HL-60 (cell line): ENCODE measurements around the gene SRCIN1.

Source experiments
- DNase-seq, 2 experiments: peaks; one replicate each; pipeline ENCODE4 v3.0.0-alpha.2; 2010 to 2020; ENCODE audit warnings: low read depth in 1 of 2, low spot score in 1 of 2
- H3K27ac ChIP-seq: fragments of 250-450 bp; sonication (Bioruptor Pico); replicated peaks from 2 replicates; pipeline ENCODE4 v1.5.1; 2020; ENCODE audit warnings: mild to moderate bottlenecking, moderate library complexity
- H3K27me3 ChIP-seq: fragments of 250-450 bp; sonication (Bioruptor Pico); 2 replicates; pipeline ENCODE4 v1.5.1; 2021; ENCODE audit warnings: mild to moderate bottlenecking, moderate library complexity; ENCODE audit not compliant: insufficient read depth, poor library complexity, severe bottlenecking
- H3K4me3 ChIP-seq: replicated peaks from 2 replicates; pipeline ENCODE4 v1.5.1; 2011; ENCODE audit warnings: mild to moderate bottlenecking, control low read depth, low read length; ENCODE audit not compliant: insufficient read depth
- GABPA ChIP-seq: IDR thresholded peaks from 2 replicates; pipeline ENCODE4 v1.6.1; 2012; ENCODE audit warnings: low read depth
- POLR2AphosphoS5 ChIP-seq: IDR thresholded peaks from 2 replicates; pipeline ENCODE4 v1.6.1; 2012; ENCODE audit warnings: low read depth
- SPI1 ChIP-seq: IDR thresholded peaks from 2 replicates; pipeline ENCODE4 v1.6.1; 2012; ENCODE audit warnings: low read depth, mild to moderate bottlenecking, borderline replicate concordance
- TF ChIP-seq, protein P1 (sequence below): IDR thresholded peaks from 2 replicates; pipeline ENCODE4 v1.6.1; 2012; ENCODE audit warnings: low read depth; ENCODE audit not compliant: insufficient replicate concordance
- TF ChIP-seq, protein P2 (sequence below): IDR thresholded peaks from one replicate; pipeline ENCODE4 v1.5.1; 2011; ENCODE audit warnings: low read length, control low read depth, inconsistent platforms; ENCODE audit not compliant: insufficient read depth

The SRCIN1 gene

DNA sequence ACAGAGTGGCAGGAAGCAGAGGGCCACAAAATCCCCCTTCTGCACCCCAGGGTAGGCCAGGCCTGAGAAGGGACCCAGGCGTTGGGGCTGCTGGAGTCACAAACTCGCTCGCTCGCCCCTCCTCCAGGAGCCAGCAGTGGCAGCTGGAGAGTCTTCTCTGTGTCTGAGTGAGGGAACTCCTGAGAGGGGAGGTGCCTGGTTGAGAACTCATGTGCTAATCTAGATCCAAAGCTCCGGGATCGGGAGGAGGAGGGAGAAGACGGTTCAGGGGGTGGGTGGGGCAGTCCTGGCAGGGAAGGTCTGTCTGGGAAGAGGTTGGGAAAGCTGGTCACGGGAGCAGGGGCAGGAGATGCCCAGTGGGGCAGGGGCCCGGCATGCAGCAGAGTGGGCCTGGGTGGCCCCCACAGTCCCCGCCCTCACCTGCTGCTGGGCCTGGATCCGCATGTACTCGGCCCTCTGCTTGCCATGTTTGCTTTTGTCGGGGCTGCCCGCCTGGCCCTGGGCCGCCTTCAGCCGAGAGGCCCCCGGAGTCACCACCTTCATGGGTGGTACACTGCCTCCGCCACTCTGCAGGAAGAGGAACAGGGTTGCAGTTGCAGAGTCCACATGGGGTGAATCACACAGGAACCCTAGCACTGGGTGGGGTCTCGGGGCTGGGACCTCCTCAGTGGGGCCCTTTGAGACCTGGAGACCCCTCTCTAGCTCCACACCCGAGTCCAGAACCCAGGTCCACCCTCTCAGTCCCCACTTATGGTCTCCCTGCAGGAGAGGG is 62.2 kb downstream of the SRCIN1 start:
- TF ChIP-seq, protein P1, sequence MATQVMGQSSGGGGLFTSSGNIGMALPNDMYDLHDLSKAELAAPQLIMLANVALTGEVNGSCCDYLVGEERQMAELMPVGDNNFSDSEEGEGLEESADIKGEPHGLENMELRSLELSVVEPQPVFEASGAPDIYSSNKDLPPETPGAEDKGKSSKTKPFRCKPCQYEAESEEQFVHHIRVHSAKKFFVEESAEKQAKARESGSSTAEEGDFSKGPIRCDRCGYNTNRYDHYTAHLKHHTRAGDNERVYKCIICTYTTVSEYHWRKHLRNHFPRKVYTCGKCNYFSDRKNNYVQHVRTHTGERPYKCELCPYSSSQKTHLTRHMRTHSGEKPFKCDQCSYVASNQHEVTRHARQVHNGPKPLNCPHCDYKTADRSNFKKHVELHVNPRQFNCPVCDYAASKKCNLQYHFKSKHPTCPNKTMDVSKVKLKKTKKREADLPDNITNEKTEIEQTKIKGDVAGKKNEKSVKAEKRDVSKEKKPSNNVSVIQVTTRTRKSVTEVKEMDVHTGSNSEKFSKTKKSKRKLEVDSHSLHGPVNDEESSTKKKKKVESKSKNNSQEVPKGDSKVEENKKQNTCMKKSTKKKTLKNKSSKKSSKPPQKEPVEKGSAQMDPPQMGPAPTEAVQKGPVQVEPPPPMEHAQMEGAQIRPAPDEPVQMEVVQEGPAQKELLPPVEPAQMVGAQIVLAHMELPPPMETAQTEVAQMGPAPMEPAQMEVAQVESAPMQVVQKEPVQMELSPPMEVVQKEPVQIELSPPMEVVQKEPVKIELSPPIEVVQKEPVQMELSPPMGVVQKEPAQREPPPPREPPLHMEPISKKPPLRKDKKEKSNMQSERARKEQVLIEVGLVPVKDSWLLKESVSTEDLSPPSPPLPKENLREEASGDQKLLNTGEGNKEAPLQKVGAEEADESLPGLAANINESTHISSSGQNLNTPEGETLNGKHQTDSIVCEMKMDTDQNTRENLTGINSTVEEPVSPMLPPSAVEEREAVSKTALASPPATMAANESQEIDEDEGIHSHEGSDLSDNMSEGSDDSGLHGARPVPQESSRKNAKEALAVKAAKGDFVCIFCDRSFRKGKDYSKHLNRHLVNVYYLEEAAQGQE: no peak
- no peak for TF ChIP-seq GABPA
- TF ChIP-seq, protein P2, sequence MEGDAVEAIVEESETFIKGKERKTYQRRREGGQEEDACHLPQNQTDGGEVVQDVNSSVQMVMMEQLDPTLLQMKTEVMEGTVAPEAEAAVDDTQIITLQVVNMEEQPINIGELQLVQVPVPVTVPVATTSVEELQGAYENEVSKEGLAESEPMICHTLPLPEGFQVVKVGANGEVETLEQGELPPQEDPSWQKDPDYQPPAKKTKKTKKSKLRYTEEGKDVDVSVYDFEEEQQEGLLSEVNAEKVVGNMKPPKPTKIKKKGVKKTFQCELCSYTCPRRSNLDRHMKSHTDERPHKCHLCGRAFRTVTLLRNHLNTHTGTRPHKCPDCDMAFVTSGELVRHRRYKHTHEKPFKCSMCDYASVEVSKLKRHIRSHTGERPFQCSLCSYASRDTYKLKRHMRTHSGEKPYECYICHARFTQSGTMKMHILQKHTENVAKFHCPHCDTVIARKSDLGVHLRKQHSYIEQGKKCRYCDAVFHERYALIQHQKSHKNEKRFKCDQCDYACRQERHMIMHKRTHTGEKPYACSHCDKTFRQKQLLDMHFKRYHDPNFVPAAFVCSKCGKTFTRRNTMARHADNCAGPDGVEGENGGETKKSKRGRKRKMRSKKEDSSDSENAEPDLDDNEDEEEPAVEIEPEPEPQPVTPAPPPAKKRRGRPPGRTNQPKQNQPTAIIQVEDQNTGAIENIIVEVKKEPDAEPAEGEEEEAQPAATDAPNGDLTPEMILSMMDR: no peak
- no peak for TF ChIP-seq SPI1
- TF ChIP-seq POLR2AphosphoS5: no peak
- H3K27me3 ChIP-seq: peaks cover 26% of the 10 kb centered on the region
- H3K4me3 ChIP-seq: no peak overlapping the region
- DNase-seq: no peak
- no peak overlapping the region for H3K27ac ChIP-seq

DNA sequence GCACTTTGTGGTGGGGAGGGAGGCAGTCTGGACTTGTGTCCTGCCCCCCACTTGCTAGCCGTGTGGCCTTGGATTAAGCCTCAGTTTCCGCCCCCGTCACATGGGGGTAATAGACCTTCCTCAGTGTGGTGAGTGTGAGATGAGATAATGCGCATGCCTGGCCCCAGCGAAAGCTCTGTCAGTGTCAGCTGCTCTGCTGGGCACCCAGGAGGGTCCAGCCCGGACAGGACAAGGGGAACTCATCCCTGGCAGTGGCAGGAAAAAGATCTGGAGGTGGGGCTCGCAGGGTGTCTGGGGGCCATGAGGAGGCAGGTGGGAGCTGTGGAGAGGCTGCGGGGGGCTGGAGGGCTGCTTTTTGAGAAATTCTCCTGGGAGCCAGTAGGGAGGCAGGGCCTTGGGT is 63.5 kb downstream of the SRCIN1 start:
- Histone ChIP-seq H3K27me3 (peaks cover 19% of the 10 kb centered on the region), H3K27ac (no peak overlapping the region), H3K4me3 (no peak overlapping the region)
- TF ChIP-seq POLR2AphosphoS5 (no peak), GABPA (no peak), SPI1 (no peak)
- TF ChIP-seq, protein P1: no peak
- TF ChIP-seq, protein P2: no peak
- no peak for DNase-seq

DNA sequence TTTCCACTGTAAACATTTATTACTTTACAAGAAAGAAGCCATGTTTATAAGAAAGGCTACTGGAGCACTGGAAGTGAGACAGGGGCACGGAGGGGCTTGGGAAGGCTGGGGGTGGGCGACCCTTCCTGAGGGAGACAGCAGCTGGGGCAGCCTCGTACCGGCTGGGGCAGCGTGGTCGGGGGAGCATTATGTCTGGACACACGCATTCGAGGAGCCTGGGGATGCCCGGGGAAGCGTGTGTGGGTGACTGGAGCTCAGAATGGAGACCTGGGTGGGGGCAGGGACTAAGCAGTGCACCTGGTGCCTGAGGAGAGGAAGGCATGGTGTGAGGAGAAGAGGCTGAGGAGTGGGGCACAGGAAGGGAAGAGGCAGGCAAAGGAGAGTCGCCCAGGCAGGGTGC is 64.5 kb downstream of the SRCIN1 start:
- no peak overlapping the region for H3K4me3 ChIP-seq
- DNase-seq: no peak
- TF ChIP-seq SPI1 (no peak), GABPA (no peak), POLR2AphosphoS5 (no peak)
- TF ChIP-seq, protein P2: no peak
- TF ChIP-seq, protein P1: no peak
- H3K27ac ChIP-seq: no peak overlapping the region
- peaks cover 17% of the 10 kb centered on the region for H3K27me3 ChIP-seq
